Effector CD8-positive, alpha-beta T cell (primary cell): ENCODE results near the gene CHI3L2.

Experiments used
- DNase-seq: peaks from one replicate; lab custom pipeline; 2025; lab: John Stamatoyannopoulos, UW

The CHI3L2 gene

DNA sequence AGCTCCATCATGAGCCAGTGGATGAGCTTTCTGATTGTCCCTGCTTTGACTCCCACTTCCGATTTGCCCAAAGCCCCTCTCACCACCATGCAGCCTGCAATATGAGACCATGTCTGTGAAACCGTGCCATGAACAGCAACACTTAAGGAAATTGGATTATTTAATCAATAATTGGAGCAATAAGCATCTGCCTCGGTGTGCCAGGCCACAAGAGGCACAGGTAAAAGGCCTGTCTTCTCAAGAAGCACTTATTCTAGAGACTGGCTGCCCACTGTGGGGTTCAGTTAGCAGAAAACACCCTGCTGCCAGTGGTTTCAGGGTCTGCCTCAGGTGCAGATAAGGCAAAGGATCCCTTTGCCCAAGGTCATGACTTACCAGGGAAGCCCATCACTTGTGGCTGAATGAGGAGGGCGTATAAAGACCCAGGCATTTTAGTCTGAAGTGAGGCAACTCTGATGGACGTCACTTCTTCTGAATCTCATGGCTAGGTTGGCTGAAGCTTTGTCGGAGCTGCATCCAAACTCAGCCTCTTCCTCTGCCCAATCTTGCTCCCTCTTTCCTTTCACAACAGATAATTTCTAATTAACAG, 7.1 kb upstream of the CHI3L2 start:
- DNase-seq = no peak

DNA sequence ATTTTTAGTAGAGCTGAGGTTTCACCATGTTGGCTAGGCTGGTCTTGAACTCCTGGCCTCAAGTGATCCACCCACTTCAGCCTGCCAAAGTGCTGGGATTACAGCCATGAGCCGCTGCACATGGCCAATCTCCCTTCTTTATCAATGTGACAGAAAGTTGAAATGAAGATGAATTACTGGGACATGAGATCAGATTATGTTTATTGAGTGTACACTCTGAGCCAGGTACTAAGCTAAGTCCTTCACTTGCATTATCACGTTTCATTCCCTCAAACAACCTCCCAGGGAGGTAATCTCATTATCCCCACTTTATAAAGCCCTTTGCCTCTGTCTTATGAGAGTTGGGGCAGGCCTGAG, 6.3 kb upstream of the CHI3L2 start:
- DNase-seq = no peak

DNA sequence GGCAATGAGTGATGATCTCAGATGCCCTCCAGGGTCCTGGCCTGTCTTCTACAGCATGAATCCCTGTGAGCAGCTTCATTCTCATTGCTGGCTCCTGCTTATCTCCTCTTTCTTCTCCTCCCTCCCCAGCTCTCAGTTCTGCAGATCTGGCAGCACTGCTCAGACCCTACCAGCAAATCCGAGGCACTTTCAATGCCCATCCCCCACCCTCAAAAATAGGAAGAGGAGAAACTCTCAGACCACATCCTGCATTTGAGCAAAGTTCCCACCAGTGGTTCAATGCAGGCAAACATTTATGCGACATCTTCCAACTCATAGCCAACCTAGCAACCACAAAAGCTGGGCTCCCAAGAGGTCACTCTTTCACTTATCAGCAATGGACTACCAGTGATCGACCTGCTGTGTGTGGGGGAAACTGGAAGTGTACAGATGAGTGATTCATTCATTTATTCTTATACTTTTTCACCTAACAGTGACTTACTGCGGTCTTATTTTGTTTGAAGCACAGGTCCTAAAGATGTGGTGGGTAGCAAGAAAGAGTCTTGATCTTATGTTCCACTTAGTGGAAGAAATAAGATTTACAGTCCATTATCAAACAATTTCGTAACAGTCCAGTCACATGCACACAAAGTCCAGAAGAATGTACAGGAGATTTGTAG, 5.8 kb upstream of the CHI3L2 start:
- DNase-seq = no peak

DNA sequence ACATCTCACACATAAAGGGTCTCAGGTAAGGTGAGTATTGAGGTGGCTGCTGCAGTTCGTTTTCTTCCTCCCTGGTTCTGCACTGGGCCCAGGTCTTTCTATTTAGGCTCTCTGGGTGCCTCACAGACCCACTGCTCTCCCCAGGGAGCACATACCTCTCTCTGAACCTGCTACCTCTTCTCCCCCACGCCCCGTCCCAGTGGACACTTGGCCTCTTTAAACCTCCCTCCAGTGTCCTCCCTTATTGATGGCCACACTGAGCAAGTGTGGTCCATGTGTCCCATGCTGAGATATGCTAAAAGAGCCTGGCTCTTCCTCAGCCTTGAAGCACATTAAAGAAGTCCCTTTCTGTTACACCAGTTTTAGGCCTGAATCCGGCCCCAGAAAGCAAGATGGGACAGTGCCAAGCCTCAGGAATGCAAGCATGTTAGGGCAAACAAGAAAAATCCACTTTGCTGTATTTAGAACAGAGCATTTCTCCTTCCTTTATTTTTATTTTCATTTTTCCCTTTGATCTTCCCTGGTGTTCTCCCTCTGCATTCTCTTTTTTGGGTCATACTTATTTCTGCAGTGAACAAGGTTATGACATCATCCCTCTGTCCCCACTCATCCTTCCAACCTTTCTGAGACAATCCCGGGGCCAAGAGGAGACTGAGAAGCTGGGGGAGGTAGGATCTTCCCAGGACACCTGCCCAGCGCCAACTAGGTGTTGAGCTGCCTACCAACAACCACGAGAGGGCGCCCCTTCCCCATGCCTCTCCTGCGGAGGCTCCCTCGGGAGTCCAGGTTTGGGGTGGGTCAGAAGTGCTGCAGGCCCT, 5.0 kb upstream of the CHI3L2 start:
- DNase-seq = peak; percentile 73

DNA sequence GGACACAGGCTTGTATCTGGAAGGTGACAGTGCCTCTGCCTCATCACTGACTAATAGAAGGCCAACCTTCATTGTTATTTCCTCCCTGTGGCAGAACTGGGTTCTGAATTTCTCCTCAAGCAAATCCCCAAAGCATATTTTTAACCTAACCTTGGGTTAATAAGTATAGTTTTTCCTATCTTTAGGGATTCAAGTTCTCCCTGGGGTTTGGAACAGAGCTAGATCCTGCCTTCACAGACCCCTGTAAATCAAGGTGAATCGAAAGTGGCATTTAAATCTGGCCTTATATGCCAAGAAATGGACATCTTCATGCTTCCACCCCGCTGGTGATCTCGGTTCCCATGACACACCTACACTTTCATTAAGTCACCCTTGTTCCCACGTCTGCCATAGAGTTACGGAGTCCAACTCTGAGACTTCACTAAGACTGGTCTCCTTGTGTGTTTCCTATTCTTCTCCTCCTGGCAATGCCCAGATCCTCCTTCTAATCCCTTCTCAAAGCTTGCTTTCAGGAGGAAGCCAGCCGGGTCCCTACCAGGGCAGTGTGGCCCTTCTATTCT, 4.3 kb upstream of the CHI3L2 start:
- no peak for DNase-seq

DNA sequence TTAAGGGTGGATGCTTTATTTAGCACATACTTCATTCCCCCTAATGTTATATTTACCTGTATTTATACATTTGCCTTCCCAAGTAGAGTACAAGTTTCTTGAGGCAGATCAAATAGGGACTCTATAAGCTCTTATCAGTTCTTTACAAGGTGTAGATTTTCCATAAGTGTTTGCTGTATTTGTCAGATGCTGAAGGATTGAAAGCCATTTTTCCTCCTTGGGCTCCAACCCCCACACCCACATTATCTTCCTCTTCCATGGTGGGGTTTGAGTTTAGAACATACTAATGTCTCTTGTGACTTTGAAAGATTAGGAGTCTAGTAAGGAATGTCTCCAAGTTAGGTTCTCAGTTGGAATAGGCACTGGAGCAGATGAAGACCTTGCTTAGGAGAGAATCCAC, 2.4 kb upstream of the CHI3L2 start:
- DNase-seq = no peak

DNA sequence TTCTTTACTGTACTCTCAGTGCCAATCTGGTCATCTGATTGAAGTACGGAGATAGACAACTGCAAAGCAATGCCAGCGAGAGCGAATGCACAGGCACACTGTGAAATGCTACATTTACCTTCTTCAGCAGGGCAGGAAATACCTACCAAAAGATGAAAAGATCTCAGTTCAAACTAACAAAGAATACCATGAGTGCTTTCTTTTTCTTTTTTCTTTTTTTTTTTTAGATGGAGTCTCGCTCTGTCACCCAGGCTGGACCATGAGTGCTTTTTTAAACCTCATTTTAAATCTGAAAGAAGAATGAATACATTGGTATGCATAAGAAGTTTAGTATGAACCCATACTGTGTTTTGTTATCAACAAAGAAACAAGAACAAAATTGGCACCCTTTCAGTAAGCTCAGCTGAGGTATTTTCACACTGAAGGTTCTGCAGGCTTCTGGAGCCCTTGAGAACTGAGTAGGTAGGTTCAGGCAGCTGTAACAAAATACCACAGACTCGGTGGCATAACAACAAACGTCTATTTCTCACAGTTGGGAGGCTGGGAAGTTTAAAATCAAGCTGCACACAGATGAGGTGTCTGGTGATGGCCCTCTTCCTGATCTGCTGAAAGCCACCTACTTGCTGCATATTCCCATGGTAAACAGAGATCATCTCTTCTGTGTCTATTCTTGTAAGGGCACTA, 1.7 kb upstream of the CHI3L2 start:
- DNase-seq = no peak

DNA sequence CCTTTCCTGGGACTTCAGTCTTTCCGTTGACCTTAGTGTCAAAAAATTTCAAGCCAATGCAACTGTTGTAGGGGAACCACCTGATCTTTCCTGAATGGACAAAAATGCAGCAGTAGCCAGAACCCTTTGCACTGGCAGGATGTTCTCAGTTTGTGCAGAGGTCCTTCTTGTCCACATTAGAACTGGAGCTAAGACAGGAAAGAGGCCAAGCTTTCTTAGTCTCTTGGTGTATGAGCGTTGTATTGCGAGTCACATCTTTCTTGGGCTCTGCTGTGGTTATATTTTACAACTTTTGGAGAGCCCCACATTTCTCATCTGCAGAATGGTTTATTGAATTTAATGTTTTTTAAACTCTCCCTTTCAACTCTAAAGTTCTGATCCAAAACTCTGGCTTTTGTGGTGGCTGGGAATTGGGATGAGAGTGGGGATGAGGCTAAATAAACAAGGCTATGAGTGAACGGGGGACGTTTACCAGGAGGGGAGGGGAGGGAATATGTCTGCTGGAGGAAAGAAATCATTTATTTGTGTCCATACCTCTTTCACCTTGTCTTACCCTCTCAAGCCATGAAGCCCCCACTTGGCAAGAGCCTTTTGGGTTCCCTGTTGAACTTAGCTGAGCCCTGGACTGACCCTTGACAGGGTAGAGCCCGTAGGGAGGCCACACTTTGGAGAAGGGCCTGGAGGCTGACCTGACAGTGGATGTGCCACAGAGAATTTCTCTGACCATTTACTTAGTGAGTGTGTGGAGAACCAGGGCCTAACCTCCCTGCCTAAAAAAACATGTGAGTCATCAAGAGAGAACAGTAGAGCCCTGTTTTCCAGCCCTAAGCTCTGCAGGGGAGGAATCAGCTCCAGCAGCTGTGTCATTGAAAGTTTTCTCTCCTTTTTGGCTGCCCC, 586 bp downstream of the CHI3L2 start:
- no peak for DNase-seq

DNA sequence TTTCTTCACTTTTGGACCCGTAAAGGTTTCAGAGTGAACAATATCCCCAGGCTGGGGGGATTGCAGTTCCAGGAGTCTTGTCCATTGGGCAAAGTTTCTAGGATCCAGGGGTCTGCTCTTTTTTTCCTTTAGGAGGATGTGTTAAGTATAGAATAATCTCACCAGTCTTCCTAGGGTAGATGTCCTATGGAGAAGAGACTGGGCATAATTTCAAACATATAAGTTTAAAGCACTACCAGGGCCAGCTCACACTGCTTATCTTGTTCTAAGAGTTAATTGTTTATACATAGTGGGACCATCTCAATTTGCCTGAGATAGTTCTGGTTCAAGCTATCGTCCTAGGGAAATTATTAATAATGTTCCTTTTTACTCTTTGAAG, 1.2 kb downstream of the CHI3L2 start:
- no peak for DNase-seq

DNA sequence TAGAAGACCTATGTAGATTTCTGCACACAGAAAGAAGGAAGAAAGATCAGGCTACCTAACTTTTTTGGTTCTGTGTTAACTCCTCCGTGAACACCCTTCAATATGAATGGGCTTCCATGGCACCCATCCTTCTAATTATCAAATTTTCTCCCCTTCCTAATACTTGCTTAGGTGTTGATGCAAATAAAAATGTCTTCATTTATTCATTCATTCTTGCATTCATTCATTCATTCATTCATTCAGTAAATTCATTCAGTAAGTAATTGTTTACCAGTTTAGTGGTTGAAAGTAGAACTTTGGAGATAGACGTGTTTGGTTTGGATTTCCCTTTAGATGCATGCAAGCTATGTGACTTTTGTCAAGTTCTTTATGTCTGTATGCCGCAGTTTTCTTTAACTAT, 4.6 kb downstream of the CHI3L2 start:
- DNase-seq = no peak

DNA sequence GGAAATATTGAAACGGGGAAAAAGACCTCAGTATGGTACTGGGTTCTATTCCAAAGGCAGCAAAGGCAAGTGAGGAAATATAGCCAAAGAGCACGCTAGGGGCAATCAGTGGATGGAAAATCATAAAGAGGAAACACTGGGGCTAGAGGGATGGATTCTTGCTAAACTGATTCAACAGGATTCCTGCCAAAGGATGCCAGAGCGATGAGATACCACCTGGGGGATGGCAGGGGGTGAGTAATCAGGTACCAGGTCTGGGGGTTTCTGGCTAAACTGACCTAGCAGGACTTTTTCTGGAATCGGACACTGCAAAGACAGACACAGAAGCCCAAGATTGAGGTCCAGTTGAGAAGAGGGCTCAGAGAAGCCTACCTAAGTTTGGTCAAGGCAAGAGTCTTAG, 6.7 kb downstream of the CHI3L2 start:
- no peak for DNase-seq

DNA sequence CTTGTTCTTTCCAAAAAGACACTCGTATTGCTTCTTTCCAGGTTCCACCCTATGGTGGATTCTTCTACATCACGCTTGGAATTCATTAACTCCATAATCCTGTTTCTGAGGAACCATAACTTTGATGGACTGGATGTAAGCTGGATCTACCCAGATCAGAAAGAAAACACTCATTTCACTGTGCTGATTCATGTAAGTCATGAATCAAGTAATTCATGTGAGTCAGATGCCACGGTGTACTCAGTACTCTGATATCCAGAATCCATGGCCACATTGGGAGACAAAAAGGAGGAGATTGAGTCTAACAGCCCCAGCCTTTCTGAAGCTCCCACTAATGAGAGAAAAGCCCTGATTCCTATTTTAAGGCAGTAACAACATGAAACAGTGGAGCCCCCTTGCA, 7.4 kb downstream of the CHI3L2 start:
- DNase-seq = no peak

DNA sequence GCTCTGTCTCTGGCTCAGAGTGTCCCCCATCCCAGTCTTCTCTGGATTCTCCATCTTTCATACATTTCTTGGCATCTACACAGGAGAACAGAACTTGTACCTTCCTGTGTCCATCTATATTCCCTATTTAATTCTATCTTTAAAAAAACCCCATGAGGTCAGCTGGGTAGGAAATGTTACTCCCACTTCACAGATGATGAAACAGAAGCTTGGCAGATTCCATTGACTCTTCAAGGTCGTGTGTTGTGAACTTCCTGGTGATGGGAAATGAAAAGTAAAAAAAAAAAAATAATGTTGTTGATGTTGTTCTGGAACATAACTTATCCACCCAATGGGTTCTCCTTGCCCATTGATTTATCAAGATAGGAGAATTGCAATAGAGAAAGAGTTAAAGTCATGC, 8.9 kb downstream of the CHI3L2 start:
- DNase-seq = no peak

DNA sequence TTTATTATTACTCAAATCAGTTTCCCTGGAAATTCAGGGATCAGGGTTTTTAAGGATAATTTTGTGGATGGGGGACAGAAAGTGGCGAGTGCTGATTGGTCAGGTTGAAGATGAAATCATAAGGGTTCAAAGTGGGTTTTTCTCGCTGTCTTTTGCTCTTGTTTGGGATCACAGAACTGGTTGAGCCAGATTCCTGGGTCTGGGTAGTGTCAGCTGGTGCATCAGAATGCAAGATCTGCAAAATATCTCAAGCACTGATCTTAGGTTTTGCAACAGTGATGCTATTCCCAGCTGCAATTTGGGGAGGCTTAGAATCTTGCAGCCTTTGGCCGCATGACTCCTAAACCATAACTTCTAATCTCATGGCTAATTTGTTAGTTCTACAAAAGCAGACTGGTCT, 9.3 kb downstream of the CHI3L2 start:
- no peak for DNase-seq

DNA sequence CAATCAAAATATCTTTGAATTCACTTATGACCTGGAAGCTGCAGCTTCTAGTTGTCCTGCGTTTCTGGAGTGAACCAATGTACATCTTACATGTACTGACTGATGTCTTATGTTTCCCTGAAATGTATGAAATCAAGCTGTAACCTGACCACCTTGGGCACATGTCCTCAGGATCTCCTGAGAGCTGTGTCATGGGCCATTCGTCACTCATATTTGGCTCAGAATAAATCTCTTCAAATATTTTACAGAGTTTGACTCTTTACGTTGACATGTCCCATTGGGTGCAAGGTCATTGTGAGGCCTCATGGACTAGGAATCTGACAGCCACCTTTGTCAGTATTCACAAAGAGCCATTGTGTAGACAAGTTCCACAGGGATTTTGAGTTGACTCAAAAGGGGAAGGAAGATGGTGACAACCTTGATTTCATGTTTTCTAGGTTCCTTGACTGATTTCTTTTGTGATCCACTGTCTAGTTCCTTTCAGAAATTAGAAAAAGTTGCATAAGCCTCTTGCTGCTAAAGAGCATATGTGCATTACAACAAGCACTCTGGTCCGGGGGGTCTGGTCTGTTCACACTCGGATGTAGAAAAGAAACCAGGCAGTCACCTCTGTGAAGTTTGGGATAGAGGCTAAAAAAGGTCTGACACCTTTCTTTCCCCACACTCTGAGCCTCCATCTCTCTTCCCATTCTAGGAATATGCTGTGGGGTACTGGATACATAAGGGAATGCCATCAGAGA, 10.7 kb downstream of the CHI3L2 start:
- no peak for DNase-seq

DNA sequence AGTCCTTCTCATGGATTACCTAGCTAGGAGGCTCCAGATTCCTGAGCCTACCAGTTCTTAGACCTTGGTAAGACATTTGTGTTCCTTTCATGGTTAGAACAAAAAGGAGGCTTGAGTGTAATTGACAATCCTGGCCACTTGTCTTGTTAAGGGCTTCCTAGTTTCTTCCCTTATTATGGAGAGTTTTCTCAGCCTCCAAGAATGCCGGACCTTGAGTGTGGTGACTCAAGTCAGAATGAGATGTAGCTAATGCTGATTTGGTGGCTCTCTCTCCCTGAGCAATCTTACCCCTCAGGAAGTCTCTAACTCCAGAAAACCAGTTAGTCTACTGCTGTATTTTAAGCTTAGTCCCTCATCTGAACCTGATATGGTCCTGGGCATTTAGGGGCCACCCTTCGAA, 14.3 kb downstream of the CHI3L2 start:
- DNase-seq = no peak

DNA sequence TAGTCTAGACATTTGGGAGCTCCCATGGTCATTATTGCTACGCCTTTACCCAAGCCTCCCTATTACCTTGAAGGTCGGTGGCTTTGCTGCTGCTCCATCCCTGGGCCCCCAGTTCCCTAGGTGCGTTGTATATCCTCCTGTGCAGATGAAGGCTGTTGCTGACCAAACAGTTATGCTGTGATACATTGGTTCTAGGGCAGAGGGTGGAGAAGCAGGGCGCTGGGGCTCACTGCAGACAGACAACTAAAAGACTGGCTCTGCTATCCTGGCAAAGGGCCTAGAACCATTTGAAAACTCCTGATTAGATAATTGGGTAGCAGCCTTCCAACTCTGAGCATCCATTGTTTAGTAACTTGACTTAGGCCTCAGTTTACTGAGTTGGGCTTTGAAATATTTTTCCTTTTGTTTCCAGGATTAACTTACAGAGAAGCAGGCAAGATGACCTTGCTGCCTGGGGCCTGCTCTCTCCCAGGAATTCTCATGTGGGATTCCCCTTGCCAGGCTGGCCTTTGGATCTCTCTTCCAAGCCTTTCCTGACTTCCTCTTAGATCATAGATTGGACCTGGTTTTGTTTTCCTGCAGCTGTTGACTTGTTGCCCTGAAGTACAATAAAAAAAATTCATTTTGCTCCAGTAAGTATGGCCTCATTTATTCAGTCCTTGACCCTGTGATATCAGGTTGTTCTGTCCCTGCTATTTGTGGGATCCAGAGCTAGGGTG, 15.5 kb downstream of the CHI3L2 start:
- DNase-seq = no peak

DNA sequence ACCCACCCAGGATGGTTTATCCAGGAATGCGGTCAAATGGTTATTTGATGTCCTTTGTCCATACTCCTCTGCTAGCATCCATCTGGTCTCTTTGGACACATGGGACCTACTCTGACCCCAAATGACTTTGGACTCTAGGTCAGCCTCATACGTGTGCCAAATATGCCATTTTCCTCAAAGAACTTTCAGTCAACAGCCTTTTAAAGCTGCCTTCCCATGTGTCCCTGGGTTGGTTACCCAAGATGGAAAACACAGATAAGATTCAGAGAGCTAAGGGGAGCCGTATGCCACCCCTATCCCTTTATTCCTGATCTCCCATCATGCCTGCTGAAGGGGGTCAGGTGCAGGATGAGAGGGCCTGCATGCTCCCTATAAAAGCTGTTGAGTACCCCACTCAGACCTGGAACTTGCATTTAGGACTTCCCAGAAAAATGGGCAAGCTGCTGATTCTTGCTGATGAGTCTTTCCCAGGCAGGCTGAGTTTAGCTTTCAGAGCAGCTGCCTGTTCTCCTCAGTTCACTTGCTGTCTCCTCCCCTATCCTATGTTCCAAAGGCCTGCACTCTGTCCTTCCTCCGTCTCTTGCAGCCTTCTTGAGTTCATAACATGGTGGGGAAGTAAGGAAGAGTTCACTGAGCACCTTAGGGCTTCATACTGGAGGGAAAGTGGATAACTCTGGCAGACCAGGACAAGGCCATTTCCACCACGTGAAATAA, 19.8 kb downstream of the CHI3L2 start:
- DNase-seq = no peak

DNA sequence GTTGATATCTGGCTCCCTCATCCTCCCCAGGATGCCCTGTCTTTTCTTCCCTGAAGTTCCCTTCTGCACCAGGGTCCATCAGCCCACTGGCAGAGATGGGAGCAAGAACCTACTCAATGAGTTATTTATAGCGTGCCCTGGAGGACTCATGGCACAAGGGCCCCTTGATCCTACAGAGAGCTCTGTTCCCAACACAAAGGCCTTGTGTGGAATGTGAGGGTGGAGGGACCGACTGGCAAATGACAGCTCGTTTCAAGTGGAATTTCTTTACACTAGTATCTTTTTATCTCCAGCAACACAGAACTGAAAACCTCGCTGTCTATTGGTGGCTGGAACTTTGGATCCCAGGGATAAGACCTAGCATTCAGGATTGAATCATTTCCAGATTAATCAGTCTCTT, 22.4 kb downstream of the CHI3L2 start:
- no peak for DNase-seq

DNA sequence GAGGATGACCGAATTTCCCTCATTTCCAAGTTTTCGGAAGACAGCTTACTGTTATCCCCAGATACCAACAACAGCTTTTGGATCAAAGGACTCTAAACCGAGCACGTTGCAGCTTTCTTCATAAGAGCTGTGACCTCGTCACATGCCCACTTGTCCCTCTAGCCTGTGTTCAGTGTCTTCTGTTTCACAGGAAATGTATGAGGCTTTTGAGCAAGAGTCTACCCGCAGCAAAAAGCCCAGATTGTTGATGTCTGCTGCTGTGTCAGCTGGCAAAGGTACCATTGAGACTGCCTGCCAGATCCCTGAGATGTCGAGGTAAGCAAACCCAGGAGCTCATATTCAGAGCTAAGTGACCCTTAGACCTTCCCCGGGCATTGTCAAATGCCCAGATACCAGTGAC, 24.1 kb downstream of the CHI3L2 start:
- DNase-seq = no peak
